ENCODE results near the gene ANTXR1.
A peak's percentile ranks its signal among the peaks of the same experiment; 100 is the strongest.

Gene ANTXR1

DNA sequence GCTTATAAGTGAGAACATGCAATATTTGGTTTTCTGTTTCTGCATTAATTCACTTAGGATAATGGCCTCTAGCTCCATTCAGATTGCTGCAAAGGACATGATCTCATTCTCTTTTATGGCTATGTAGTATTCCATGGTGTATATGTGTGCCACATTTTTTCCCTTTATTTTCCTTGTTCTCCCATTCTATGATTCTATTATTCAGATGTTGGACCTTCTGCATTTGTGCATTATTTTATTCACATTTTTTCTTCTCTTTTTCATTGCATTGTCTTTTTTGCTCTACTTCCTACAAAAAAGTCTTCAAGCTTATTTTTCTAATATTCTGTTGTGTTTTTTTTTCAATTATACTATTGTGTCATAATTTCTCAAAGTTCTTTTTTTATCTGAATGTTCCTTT, 11.1 kb upstream of the ANTXR1 start:
- Histone ChIP-seq H2BK15ac (ENCODE audit: low read depth, poor library complexity, severe bottlenecking) (no peak overlapping the region), H2AK5ac (ENCODE audit: low read length, severe bottlenecking) (no peak overlapping the region), H4K8ac (ENCODE audit: low read length) (no peak overlapping the region), H3K4me1 (ENCODE audit: control insufficient read depth, insufficient read depth, low read depth, low read length) (peaks cover 2% of the 10 kb centered on the region), H3K4me3 (ENCODE audit: insufficient read depth in 1 of 2, low read depth in 1 of 2, low read length in 2 of 2) (no peak overlapping the region), H3K23ac (ENCODE audit: low read length in 2 of 2) (no peak overlapping the region), H3K79me1 (replicated peaks; ENCODE audit: low read length, poor library complexity, severe bottlenecking) (no peaks in the 10 kb centered on the region), H3K36me3 (ENCODE audit: control insufficient read depth in 1 of 2, insufficient read depth in 2 of 2, low read depth in 1 of 2, low read length in 2 of 2) (no peaks in the 10 kb centered on the region), H3K14ac (ENCODE audit: low read length in 2 of 2) (no peak overlapping the region), H3K4ac (ENCODE audit: low read depth in 1 of 2, low read length in 2 of 2) (no peak overlapping the region), H2BK5ac (ENCODE audit: low read depth, low read length, poor library complexity, severe bottlenecking) (no peak overlapping the region), H4K91ac (ENCODE audit: low read length) (no peak overlapping the region), H3K9ac (ENCODE audit: low read length) (no peak overlapping the region), H2BK120ac (ENCODE audit: low read depth, low read length) (no peak overlapping the region), H3K18ac (ENCODE audit: low read depth in 1 of 2, low read length in 2 of 2) (no peak overlapping the region), H3K4me2 (ENCODE audit: low read length, poor library complexity, severe bottlenecking) (no peak overlapping the region), H2AFZ (ENCODE audit: low read depth, low read length) (no peak overlapping the region), H3K27ac (ENCODE audit: low read length, poor library complexity, severe bottlenecking) (no peak overlapping the region), H3K9me3 (ENCODE audit: control insufficient read depth, low read length) (peaks cover 28% of the 10 kb centered on the region), H3K27me3 (ENCODE audit: control insufficient read depth in 1 of 2, insufficient read depth in 1 of 2, low read length in 2 of 2) (peaks cover 0 to 4% of the 10 kb centered on the region in 2 experiments), H2BK12ac (ENCODE audit: low read length in 2 of 2) (no peak overlapping the region)
- no peak for DNase-seq

- H3K9me3 ChIP-seq (ENCODE audit: control insufficient read depth, low read length): peaks cover 26% of the 10 kb centered on the region
- H4K8ac ChIP-seq (ENCODE audit: low read length): no peak overlapping the region
- no peak overlapping the region for H3K14ac ChIP-seq (ENCODE audit: low read length in 2 of 2)
- no peak overlapping the region for H4K91ac ChIP-seq (ENCODE audit: low read length)
- no peak overlapping the region for H3K4me2 ChIP-seq (ENCODE audit: low read length, poor library complexity, severe bottlenecking)
- DNase-seq: no peak
- H3K4ac ChIP-seq (ENCODE audit: low read depth in 1 of 2, low read length in 2 of 2): no peak overlapping the region
- no peak overlapping the region for H2AK5ac ChIP-seq (ENCODE audit: low read length, severe bottlenecking)
- no peak overlapping the region for H3K27ac ChIP-seq (ENCODE audit: low read length, poor library complexity, severe bottlenecking)
- no peak overlapping the region for H2BK120ac ChIP-seq (ENCODE audit: low read depth, low read length)
- no peaks in the 10 kb centered on the region for H3K36me3 ChIP-seq (ENCODE audit: control insufficient read depth in 1 of 2, insufficient read depth in 2 of 2, low read depth in 1 of 2, low read length in 2 of 2)
- peaks cover 0 to 4% of the 10 kb centered on the region in 2 experiments for H3K27me3 ChIP-seq (ENCODE audit: control insufficient read depth in 1 of 2, insufficient read depth in 1 of 2, low read length in 2 of 2)
- no peak overlapping the region for H3K4me3 ChIP-seq (ENCODE audit: insufficient read depth in 1 of 2, low read depth in 1 of 2, low read length in 2 of 2)
- H3K23ac ChIP-seq (ENCODE audit: low read length in 2 of 2): no peak overlapping the region
- no peaks in the 10 kb centered on the region for H3K79me1 ChIP-seq (replicated peaks; ENCODE audit: low read length, poor library complexity, severe bottlenecking)
- H3K18ac ChIP-seq (ENCODE audit: low read depth in 1 of 2, low read length in 2 of 2): no peak overlapping the region
- H3K9ac ChIP-seq (ENCODE audit: low read length): no peak overlapping the region
- no peak overlapping the region for H2AFZ ChIP-seq (ENCODE audit: low read depth, low read length)
- H3K4me1 ChIP-seq (ENCODE audit: control insufficient read depth, insufficient read depth, low read depth, low read length): no peaks in the 10 kb centered on the region
- no peak overlapping the region for H2BK15ac ChIP-seq (ENCODE audit: low read depth, poor library complexity, severe bottlenecking)
- no peak overlapping the region for H2BK5ac ChIP-seq (ENCODE audit: low read depth, low read length, poor library complexity, severe bottlenecking)
- H2BK12ac ChIP-seq (ENCODE audit: low read length in 2 of 2): no peak overlapping the region
- 86% methylated on average over 2 of the region's 2 CpGs for WGBS
Measured at GRCh38 chr2:69003731-69004130, 9.2 kb upstream of the ANTXR1 start.

- Histone ChIP-seq H2AFZ (ENCODE audit: low read depth, low read length) (no peak overlapping the region), H3K27me3 (ENCODE audit: control insufficient read depth in 1 of 2, insufficient read depth in 1 of 2, low read length in 2 of 2) (no peaks in the 10 kb centered on the region), H4K8ac (ENCODE audit: low read length) (no peak overlapping the region), H2AK5ac (ENCODE audit: low read length, severe bottlenecking) (no peak overlapping the region), H3K9ac (ENCODE audit: low read length) (no peak overlapping the region), H3K4me3 (ENCODE audit: insufficient read depth in 1 of 2, low read depth in 1 of 2, low read length in 2 of 2) (no peak overlapping the region), H3K4me2 (ENCODE audit: low read length, poor library complexity, severe bottlenecking) (no peak overlapping the region), H2BK15ac (ENCODE audit: low read depth, poor library complexity, severe bottlenecking) (no peak overlapping the region), H3K27ac (ENCODE audit: low read length, poor library complexity, severe bottlenecking) (no peak overlapping the region), H2BK120ac (ENCODE audit: low read depth, low read length) (no peak overlapping the region), H3K14ac (ENCODE audit: low read length in 2 of 2) (no peak overlapping the region), H2BK5ac (ENCODE audit: low read depth, low read length, poor library complexity, severe bottlenecking) (no peak overlapping the region), H3K4ac (ENCODE audit: low read depth in 1 of 2, low read length in 2 of 2) (no peak overlapping the region), H2BK12ac (ENCODE audit: low read length in 2 of 2) (no peak overlapping the region), H3K79me1 (replicated peaks; ENCODE audit: low read length, poor library complexity, severe bottlenecking) (no peaks in the 10 kb centered on the region), H4K91ac (ENCODE audit: low read length) (no peak overlapping the region), H3K4me1 (ENCODE audit: control insufficient read depth, insufficient read depth, low read depth, low read length) (no peaks in the 10 kb centered on the region), H3K23ac (ENCODE audit: low read length in 2 of 2) (no peak overlapping the region), H3K9me3 (ENCODE audit: control insufficient read depth, low read length) (peaks cover 6% of the 10 kb centered on the region), H3K18ac (ENCODE audit: low read depth in 1 of 2, low read length in 2 of 2) (no peak overlapping the region), H3K36me3 (ENCODE audit: control insufficient read depth in 1 of 2, insufficient read depth in 2 of 2, low read depth in 1 of 2, low read length in 2 of 2) (no peaks in the 10 kb centered on the region)
- no peak for DNase-seq
Measured at GRCh38 chr2:69007169-69007568, 5.8 kb upstream of the ANTXR1 start.

- Histone ChIP-seq H3K4ac (ENCODE audit: low read depth in 1 of 2, low read length in 2 of 2) (no peak overlapping the region), H3K4me3 (ENCODE audit: insufficient read depth in 1 of 2, low read depth in 1 of 2, low read length in 2 of 2) (no peak overlapping the region), H4K8ac (ENCODE audit: low read length) (no peak overlapping the region), H3K79me1 (replicated peaks; ENCODE audit: low read length, poor library complexity, severe bottlenecking) (no peaks in the 10 kb centered on the region), H2BK5ac (ENCODE audit: low read depth, low read length, poor library complexity, severe bottlenecking) (no peak overlapping the region), H2BK12ac (ENCODE audit: low read length in 2 of 2) (no peak overlapping the region), H3K9me3 (ENCODE audit: control insufficient read depth, low read length) (peaks cover 2% of the 10 kb centered on the region), H3K18ac (ENCODE audit: low read depth in 1 of 2, low read length in 2 of 2) (no peak overlapping the region), H3K9ac (ENCODE audit: low read length) (no peak overlapping the region), H2AFZ (ENCODE audit: low read depth, low read length) (no peak overlapping the region), H3K14ac (ENCODE audit: low read length in 2 of 2) (no peak overlapping the region), H3K27ac (ENCODE audit: low read length, poor library complexity, severe bottlenecking) (no peak overlapping the region), H3K4me2 (ENCODE audit: low read length, poor library complexity, severe bottlenecking) (no peak overlapping the region), H3K27me3 (ENCODE audit: control insufficient read depth in 1 of 2, insufficient read depth in 1 of 2, low read length in 2 of 2) (no peaks in the 10 kb centered on the region), H2AK5ac (ENCODE audit: low read length, severe bottlenecking) (no peak overlapping the region), H2BK15ac (ENCODE audit: low read depth, poor library complexity, severe bottlenecking) (no peak overlapping the region), H4K91ac (ENCODE audit: low read length) (no peak overlapping the region), H3K23ac (ENCODE audit: low read length in 2 of 2) (no peak overlapping the region), H3K4me1 (ENCODE audit: control insufficient read depth, insufficient read depth, low read depth, low read length) (peaks cover 1% of the 10 kb centered on the region), H2BK120ac (ENCODE audit: low read depth, low read length) (no peak overlapping the region), H3K36me3 (ENCODE audit: control insufficient read depth in 1 of 2, insufficient read depth in 2 of 2, low read depth in 1 of 2, low read length in 2 of 2) (no peaks in the 10 kb centered on the region)
- peak; percentile 44 for DNase-seq
Measured at GRCh38 chr2:69007603-69008002, 5.4 kb upstream of the ANTXR1 start.
